Endometrial microvascular endothelial cells (primary cell): ENCODE data around the gene FGL2. TPM values are rescaled to one million over a fixed set of nuclear protein-coding genes. Genes with fewer than 3 reads are reported as not detected.
"Not testable (repeated sequence)": the region's sequence is repeated elsewhere in the genome, so short reads cannot be mapped to it uniquely, and the experiment has no call there.

Source experiments
- in situ Hi-C: cut with HindIII; loops from 2 replicates; pipeline ENCODE4 v1.10.0; 2017; ENCODE audit warnings: low sequenced_read_pairs, low pct_unique_long_range_greater_than_20kb; ENCODE audit errors: inconsistent ontology term
- total RNA-seq: library from RNA; depleted of rRNA; stranded (reverse); fragments of >200 nt; gene quantifications from one replicate; pipeline ENCODE4 v1.2.3, GENCODE V29; 2015; ENCODE audit errors: inconsistent ontology term

Gene FGL2
- total RNA-seq, 1 donor from 2014 or later: 0.37 TPM

DNA sequence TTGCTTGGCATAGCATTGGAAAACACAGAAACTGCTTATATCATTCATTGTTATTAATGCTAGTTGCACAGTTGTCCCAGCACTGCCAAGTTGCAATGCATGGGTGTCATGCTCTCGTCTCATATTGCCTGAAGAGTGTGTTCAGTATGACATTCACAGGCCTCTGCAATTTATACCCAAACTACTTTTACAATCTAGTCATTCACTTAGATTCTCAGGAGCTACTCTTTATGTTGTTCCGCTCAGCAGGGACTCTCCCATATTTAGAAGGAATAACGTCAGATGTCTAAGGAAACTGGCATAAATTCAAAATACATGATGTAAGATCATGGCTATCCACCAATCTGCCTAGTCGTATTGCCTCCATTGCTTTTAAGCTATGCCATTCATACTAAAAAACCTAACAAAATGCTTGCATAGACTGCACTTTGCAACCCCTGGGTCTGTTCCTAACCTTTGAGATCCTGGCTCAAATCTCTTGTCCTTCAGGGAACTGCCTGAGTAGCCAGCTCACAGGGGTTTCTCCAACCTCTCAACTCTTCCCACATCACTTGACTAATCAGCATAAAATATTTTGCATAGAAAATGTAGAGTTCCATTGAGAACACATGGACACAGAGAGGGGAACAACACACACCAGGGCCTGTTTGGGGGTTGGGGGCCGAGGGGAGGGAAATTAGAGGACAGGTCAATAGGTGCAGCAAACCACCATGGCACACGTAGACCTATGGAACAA, 27.0 kb downstream of the FGL2 start:
- in situ Hi-C loops: not testable (repeated sequence)

DNA sequence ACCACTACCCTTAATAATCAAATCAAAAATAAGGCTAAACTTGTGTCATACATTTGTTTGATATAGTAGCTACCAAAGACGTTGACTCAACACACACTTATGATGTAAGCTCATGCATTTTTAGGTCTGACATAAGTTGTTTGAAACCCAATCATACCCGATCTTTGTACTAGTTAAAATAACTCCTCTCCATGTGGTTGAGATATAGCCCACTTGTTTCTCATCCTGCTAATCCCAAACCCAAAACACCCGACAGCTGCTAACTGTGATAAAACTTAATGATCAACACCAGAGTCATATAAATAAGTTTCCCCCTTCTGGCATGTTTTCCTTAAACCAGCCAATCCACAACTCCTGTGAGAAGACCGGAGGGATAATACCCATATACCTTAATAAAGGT, 28.5 kb downstream of the FGL2 start:
- in situ Hi-C loops: not testable (repeated sequence)

DNA sequence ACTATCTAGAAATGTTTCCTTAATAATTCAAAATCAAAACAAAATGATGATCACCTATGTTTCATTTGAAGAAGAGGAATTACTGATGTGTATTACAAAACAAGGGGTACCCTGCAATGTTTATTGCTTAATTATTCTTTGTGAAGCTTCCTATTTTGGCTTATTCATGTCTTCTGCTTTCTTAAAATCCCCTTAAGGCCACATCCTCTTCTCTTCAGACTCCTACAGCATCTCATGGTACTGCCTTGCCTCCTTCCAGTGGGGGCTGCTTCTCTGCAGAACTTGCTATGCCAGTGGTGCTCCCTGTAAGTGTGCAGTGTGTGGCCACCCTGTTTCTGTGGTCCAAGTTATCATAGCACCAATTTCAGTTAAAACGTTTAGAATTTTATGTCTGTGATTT, 42.2 kb downstream of the FGL2 start:
- in situ Hi-C loops: no loop called here

DNA sequence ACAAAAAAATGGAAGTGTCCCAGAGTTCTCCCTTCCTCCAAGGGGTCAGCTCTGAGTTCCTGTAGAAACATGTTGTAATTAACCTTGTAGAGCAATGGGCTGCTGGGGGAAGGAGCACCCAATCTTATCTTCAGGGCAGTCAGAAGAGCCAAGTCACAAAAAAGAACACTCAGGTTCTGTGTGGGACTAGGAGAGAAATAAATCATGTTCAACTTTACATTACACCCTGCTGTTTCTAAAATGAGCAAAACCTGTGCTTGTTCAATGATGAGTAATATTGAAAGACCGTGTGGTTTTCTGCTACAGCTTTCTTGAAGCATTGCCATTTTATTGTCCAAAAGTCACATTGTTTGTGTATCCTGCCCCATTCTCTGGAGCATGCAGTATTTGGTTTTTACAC, 42.6 kb downstream of the FGL2 start:
- in situ Hi-C loops: not testable (repeated sequence)

DNA sequence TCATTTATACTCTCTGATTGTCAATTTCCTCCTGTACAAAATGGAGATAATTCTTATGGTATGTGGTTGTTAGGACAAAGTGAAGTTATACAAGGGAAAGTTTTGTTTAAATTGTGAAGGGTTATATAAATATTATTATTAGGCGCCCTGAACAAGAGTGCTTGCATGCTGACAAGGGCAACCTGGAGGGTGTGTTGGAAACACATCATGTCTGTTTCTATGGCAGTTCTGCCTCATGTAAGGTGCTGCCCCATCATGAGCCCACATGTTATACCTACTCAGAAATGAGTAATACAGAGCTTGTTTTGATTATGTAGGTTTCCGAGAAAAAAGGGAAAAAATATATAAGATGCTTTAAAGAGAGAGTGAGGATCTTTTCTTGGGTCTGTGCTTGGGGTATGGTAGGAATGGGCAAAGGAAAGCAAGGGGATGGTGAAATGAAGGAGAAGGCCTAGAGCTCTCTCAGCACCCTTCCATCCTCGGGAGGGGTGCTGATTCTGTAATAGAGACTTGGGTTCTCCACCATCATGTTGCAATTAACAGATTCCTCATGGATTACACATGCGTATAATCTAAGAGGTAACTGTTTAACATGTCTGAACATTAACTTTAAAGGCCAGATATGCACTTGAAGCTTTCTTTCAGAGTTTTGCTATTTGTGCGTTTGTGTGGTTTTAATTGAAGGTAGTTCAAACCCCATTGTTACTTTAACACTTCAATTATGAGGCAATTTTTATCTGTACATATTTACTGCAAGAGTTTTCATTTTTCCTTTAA, 43.8 kb downstream of the FGL2 start:
- in situ Hi-C loops: not testable (repeated sequence)

DNA sequence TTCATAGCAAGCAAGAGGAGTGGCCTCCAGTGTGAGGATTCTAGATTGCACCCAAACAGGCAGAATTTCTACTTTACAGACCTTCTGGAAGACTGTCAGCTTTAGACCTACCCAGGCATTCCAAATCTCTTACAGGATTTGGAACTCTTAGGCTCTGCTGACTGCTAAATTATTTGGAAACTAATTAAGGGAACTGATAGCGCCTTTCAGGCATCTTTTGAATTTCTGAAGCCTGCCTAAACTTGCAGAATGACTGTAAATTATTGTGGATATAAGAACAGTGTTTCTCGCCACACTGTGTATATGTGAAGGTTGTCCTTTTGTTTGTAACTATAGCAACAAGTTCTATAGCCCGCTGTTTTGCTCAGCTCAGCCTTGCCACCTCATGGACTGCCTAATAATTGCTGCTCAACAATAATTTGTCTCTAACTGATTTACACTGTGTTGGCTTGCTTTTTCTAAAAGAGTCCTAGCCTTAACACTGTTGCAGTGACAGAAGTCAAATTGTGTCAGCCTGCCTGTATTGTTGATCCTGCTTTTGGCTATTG, 44.6 kb downstream of the FGL2 start:
- in situ Hi-C loops: not testable (repeated sequence)

DNA sequence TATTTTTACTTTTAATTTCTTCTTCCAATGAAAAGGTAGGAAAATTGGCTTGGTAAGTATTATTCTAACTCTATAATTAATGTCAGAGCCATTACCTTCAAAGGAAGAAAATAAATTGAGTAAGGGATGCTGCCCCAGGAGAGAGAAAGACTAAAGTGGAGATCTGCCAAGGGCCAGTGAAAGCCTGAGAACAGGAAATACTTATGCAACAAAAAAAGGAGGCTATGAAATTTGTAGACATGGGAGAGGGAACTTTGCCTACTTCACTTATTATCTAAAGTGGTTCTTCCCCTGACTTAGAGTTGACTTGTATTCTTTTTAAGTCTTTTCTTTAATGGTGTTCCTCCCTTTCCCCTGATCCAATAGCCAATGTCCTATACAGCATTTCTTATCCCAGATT, 47.4 kb downstream of the FGL2 start:
- in situ Hi-C loops: not testable (repeated sequence)

Other genes with a start within 250 kb of the FGL2 start
- not detected for gene SPDYE17, start 167.5 kb downstream of the FGL2 start, total RNA-seq
- gene SPDYE18, start 137.3 kb downstream of the FGL2 start, total RNA-seq: not detected
- gene CCDC146, start 77.2 kb downstream of the FGL2 start, total RNA-seq: 0.37 TPM
- 5.2 TPM for gene GSAP, start 216.5 kb upstream of the FGL2 start, total RNA-seq